Parathyroid adenoma (tissue), 2 donors: ENCODE results near the gene OR8B12.

Experiments used
- H2AFZ ChIP-seq: fragments of 300-600 bp; sonication (generic); one replicate; pipeline ENCODE4 v1.7.0; 2017; ENCODE audit warnings: antibody characterized with exemption, mild to moderate bottlenecking
- H3K27ac ChIP-seq: fragments of 300-600 bp; sonication (generic); one replicate; pipeline ENCODE4 v1.7.0; 2017
- H3K27me3 ChIP-seq: fragments of 300-600 bp; sonication (generic); one replicate; pipeline ENCODE4 v1.7.0; 2017; ENCODE audit warnings: low read length; ENCODE audit not compliant: control insufficient read depth, insufficient read depth
- H3K36me3 ChIP-seq: fragments of 300-600 bp; sonication (generic); one replicate; pipeline ENCODE4 v1.7.0; 2017; ENCODE audit warnings: low read length; ENCODE audit not compliant: control insufficient read depth, insufficient read depth
- H3K4me1 ChIP-seq: fragments of 300-600 bp; sonication (generic); one replicate; pipeline ENCODE4 v1.7.0; 2017; ENCODE audit warnings: control low read depth
- H3K4me2 ChIP-seq: fragments of 300-600 bp; sonication (generic); one replicate; pipeline ENCODE4 v1.7.0; 2017; ENCODE audit warnings: low read length
- H3K4me3 ChIP-seq: fragments of 300-600 bp; sonication (generic); one replicate; pipeline ENCODE4 v1.7.0; 2017; ENCODE audit warnings: low read depth, low read length
- H3K79me2 ChIP-seq: fragments of 300-600 bp; sonication (generic); one replicate; pipeline ENCODE4 v1.7.0; 2017; ENCODE audit warnings: control low read depth
- H3K9ac ChIP-seq: fragments of 300-600 bp; sonication (generic); one replicate; pipeline ENCODE4 v1.7.0; 2017; ENCODE audit warnings: mild to moderate bottlenecking
- H3K9me3 ChIP-seq: fragments of 300-600 bp; sonication (generic); one replicate; pipeline ENCODE4 v1.7.0; 2017; ENCODE audit warnings: low read length; ENCODE audit not compliant: control insufficient read depth
- TF ChIP-seq, protein P1 (sequence below): fragments of 300-600 bp; sonication (generic); IDR thresholded peaks from one replicate; pipeline ENCODE4 v1.7.0; 2017; ENCODE audit warnings: antibody characterized with exemption, mild to moderate bottlenecking
- donor health status: primary hyperparathyroidism.

OR8B12 gene

DNA sequence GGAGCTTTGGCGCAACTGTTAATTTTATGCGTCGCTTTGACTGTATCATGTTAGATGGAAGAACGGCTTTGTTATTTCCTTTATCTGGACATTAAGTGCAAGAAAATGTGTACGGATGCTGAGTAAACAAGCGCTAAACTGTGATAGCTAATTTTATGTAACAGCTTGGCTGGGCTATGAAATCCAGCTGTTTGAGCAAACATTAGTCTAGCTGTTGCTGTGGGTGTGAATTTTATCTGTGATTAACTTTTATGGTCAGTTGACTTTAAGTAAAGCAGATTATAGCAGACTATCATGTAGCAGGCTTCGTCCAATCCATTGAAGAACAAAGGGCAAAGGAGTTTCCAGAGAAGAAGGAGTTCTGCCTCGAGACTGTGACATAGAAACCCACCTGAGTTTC is 40.3 kb upstream of the OR8B12 start:
- no peaks in the 10 kb centered on the region for H3K4me1 ChIP-seq
- H3K4me3 ChIP-seq, result no peak overlapping the region
- TF ChIP-seq, protein P1, sequence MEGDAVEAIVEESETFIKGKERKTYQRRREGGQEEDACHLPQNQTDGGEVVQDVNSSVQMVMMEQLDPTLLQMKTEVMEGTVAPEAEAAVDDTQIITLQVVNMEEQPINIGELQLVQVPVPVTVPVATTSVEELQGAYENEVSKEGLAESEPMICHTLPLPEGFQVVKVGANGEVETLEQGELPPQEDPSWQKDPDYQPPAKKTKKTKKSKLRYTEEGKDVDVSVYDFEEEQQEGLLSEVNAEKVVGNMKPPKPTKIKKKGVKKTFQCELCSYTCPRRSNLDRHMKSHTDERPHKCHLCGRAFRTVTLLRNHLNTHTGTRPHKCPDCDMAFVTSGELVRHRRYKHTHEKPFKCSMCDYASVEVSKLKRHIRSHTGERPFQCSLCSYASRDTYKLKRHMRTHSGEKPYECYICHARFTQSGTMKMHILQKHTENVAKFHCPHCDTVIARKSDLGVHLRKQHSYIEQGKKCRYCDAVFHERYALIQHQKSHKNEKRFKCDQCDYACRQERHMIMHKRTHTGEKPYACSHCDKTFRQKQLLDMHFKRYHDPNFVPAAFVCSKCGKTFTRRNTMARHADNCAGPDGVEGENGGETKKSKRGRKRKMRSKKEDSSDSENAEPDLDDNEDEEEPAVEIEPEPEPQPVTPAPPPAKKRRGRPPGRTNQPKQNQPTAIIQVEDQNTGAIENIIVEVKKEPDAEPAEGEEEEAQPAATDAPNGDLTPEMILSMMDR, result no peak
- H3K79me2 ChIP-seq, result no peaks in the 10 kb centered on the region
- no peaks in the 10 kb centered on the region for H3K9me3 ChIP-seq
- no peak overlapping the region for H3K27ac ChIP-seq
- no peaks in the 10 kb centered on the region for H3K36me3 ChIP-seq
- H3K9ac ChIP-seq, result no peak overlapping the region
- H2AFZ ChIP-seq, result no peak overlapping the region
- H3K4me2 ChIP-seq, result no peak overlapping the region
- no peaks in the 10 kb centered on the region for H3K27me3 ChIP-seq

DNA sequence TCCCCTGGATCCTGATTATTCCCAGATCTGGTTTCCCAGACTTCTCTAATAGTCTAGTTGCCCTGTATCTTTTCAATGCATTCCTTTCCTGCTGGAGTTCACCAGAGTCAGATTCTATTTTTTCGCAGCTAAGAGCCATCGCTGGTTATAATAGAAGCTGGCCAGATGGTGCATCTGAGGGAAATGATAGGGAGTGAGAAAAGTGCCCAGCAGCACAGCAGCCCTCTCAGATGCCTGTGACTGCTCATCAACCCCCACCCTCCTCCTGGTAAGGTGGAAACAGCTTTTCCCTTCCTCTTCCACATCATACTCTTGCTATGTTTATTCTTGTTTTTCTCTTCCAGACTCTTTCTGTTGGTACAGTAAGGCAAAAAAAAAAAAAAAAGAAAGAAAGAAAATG is 39.1 kb upstream of the OR8B12 start:
- Histone ChIP-seq H3K36me3 (no peaks in the 10 kb centered on the region), H3K27ac (no peak overlapping the region)

DNA sequence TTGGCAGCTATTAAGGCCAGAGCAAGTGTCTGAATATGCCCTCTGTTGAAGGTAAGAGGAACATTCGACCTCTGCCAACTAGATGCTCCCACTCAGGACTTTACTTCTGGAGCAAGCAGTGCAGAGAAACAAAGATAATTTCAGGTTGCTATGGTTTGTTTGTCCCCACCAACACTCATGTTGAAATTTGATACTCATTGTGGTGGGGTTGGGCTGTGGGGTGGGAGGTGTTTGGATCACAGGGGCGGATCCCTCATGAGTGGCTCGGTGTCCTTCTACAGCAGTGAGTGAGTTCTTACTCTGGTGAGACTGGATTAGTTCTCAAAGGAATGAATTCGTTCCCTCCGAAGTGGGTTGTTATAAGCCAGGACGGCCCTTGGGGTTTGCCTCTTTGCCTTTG is 38.4 kb upstream of the OR8B12 start:
- no peak overlapping the region for H3K4me2 ChIP-seq
- H3K36me3 ChIP-seq, result no peaks in the 10 kb centered on the region
- H3K9me3 ChIP-seq, result no peaks in the 10 kb centered on the region
- no peak overlapping the region for H3K9ac ChIP-seq
- no peaks in the 10 kb centered on the region for H3K27me3 ChIP-seq
- no peaks in the 10 kb centered on the region for H3K4me1 ChIP-seq
- H2AFZ ChIP-seq, result no peak overlapping the region
- H3K79me2 ChIP-seq, result no peaks in the 10 kb centered on the region
- no peak overlapping the region for H3K27ac ChIP-seq
- H3K4me3 ChIP-seq, result no peak overlapping the region
- TF ChIP-seq, protein P1, result no peak

More for the DNA sequence above, 39.1 kb upstream of the OR8B12 start:
- H3K4me3 ChIP-seq, result no peak overlapping the region
- no peaks in the 10 kb centered on the region for H3K79me2 ChIP-seq
- H3K4me1 ChIP-seq, result no peaks in the 10 kb centered on the region
- no peaks in the 10 kb centered on the region for H3K9me3 ChIP-seq
- TF ChIP-seq, protein P1, result no peak
- no peak overlapping the region for H3K4me2 ChIP-seq
- no peak overlapping the region for H3K9ac ChIP-seq
- H2AFZ ChIP-seq, result no peak overlapping the region
- no peaks in the 10 kb centered on the region for H3K27me3 ChIP-seq

DNA sequence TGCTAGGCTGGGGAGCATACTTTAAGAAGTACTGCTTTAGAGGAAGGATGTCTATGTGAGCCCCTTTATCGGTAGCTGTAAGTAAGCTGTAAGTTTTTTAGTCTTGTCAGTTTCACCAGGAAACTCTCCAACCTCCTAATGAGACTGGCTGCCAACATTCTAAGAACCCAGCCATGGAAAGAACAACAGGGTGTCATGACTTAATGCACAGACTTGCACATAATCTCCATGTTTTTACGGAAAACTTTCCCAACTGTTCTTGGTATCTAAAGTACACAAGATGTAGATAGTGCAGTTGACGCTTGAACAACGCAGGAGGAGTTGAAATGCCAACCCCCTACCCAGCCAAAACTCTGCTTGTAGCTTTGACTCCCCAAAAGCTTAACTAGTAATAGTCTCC is 35.3 kb upstream of the OR8B12 start:
- Histone ChIP-seq H3K9me3 (no peaks in the 10 kb centered on the region), H3K27ac (no peak overlapping the region), H3K4me1 (no peaks in the 10 kb centered on the region), H3K4me3 (no peak overlapping the region), H3K79me2 (no peaks in the 10 kb centered on the region), H3K9ac (no peak overlapping the region), H3K4me2 (no peak overlapping the region), H3K36me3 (no peaks in the 10 kb centered on the region), H2AFZ (no peak overlapping the region), H3K27me3 (no peaks in the 10 kb centered on the region)
- TF ChIP-seq, protein P1, result no peak

DNA sequence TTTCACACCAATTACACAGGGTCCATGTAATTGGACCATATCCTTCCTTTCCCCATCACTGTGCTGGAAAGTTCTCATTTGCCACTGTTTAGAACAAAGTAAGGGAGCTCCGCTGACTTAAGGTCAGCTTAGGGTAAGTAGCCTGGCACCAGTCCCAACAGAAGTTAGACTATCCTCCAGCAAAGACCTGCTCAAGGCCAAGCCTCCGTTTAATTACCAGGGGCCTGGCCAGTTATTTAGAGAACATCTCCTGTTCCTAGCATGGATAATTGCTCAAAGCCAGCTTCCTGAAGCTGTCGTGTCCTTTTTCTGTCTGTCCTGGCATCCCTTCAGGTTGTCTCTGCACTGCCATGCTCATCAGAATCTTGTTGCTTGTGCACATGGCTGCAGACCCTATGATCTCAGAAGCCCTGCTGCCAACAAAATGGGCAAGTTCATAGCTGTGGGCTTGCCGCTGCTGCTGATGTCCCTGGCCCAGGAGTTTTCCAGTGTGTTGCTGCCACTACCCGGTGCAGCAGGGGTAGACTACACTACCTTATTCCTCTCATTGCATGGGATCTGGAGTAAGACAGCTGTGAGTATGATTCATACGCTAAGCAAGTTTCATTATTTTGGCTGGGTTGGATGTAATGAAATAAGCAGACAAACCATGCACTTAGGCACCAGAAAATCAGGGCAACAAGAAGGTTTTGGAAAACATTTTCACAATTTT is 34.4 kb upstream of the OR8B12 start:
- no peak overlapping the region for H3K9ac ChIP-seq

More for the DNA sequence above, 34.4 kb upstream of the OR8B12 start:
- TF ChIP-seq, protein P1, result no peak
- no peaks in the 10 kb centered on the region for H3K27me3 ChIP-seq
- H3K9me3 ChIP-seq, result no peaks in the 10 kb centered on the region
- H3K4me3 ChIP-seq, result no peak overlapping the region
- H3K79me2 ChIP-seq, result no peaks in the 10 kb centered on the region
- H3K27ac ChIP-seq, result no peak overlapping the region
- no peak overlapping the region for H3K4me2 ChIP-seq
- no peaks in the 10 kb centered on the region for H3K36me3 ChIP-seq
- no peaks in the 10 kb centered on the region for H3K4me1 ChIP-seq
- no peak overlapping the region for H2AFZ ChIP-seq
